NCI-H128 (cell line): ENCODE measurements around the gene COMMD1.
"Not testable (repeated sequence)": the region's sequence is repeated elsewhere in the genome, so short reads cannot be mapped to it uniquely, and the experiment has no call there.

Source experiments
- DNase-seq: peaks from one replicate; lab custom pipeline; 2025; ENCODE audit not compliant: unreplicated experiment; lab: John Stamatoyannopoulos, UW

COMMD1 gene

DNA sequence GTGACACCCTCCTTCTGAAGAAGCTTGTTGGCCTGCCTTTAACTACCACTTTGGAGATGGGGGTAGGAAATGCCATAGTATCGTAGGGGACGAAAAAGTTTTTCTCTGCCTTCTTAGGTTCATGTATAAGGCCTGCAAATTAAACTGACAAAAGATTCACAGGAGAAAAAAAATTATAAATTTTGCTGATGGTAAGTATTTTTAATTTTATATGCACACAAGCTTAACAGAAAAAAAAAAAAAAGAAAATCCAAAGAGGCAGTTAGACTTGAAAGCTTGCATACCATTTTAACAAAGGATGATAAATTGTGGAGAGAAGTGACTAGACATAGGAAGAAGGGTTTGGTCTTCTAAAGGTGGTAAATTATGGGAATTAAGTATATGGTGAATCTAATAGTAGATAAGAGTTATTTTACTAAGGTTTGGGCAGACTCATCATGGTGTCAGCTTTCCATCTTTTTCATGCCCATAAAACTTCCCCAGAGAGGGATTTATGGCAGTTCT is 227.9 kb downstream of the COMMD1 start:
- DNase-seq, result no peak

DNA sequence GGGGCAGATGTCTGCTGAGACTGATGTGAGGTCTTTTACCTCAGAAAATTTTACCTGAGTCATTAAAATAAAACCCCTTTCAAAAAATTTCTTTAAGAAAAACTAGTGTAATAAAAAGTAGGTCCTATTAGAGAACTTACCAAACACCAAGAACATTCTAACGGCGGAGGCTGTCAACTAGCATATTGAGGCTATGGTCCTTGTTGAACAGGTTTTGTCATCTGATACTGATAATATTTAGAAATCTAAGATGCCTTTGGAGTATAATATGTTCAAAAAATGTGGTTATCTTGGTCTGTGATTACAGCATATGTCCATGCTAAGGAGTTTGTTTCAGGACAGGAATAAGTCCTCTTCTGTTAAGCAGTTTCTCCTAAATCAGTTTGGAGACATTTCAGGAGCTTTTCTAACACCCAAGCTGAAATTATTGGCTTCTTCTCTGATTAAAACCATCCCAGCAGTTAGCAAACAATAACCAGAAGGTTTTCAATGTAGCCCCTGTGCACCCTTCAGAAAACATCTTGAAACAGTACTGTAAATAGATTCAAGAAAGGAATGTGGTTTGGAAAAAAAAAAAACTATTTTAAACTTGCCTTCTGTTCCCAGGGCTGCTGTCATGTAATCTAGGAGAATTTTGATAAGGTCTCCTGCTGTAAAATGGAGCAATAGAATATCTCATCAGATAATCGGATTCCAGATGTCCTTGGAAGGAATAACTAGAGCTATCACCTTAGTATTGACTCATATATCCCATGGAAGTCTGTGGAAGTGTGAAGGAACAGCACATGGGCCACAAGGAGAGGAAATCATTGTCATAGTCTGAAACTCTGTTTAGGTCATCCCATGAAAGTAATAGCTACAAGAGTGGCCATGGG is 231.7 kb downstream of the COMMD1 start:
- DNase-seq, result no peak

DNA sequence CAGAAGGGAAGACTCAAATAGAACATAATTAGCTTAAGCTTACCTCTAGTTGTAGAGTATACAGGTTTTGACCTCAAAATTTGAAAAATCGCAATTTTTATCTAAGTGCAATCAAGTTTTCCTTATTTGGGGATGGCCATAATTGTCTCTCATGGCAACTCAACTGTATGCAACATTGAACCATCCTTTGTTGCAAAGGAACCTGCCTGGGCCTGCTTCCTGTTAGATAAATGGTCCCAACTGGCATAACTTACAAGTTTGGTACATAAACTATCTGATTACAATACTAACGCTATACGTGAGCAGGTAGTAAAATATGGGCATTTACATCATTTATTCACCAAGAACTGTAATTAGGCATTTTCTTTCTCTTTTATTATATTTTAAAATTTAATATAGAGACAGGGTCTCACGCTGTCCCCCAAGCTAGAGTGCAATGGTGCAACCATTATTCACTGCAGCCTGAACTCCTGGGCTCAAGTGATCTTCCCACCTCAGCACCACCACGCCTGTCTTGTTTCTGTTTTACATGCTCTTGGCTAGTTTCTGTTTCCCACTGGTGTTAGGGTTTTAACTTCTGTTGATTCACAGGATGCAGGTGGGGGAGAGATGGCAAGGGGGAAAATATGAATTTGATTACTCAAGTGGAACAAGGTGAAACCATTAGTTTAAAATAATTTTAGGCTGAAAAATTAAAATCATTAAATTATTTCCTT is 235.1 kb downstream of the COMMD1 start:
- no peak for DNase-seq

DNA sequence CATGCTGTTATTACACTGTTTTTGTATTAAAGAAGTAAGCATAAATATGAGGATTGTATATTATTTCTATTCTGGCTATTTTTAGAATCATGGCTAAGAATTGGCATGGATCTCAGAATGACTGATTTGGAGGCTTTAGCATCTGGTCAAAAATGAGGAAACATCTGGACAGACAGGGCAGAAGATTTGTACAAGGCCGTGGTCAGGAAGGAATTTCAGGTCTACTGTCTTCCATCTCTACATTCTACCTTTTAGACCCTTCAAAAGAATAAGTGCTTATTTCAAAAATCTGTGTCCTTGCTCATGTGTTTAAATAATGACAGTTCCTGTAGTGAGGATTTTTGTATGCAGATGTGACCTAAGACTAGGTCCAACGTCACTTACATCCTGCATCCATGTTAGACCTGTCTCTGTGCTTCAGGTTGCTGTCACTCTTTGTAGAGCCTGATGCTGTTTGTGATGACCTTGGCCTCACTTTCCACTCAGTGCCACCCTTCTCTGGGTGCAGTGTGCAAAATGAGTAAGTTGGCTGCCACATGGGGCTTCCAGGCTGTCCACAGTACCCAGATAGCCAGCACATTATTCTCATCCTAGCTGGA is 235.8 kb downstream of the COMMD1 start:
- no peak for DNase-seq

DNA sequence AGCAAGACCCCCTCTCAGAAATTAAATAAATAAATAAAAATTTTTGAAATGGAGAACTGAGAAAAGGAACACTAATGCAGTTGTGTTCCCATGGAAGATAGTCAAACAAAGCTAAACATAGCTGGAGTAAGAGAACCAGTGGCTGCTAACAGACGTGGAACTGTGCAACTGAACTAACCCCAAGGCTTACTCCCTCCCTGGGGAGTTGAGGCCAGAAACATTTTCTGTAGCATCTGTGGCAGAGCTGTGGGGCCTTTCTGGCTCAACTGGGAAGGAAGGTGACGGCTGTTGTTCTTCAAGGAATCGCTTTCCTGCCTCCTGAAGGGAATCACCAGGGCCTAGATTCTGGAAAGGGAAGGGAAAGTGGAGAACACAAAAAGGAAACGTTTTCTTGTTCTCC is 236.6 kb downstream of the COMMD1 start:
- no peak for DNase-seq

DNA sequence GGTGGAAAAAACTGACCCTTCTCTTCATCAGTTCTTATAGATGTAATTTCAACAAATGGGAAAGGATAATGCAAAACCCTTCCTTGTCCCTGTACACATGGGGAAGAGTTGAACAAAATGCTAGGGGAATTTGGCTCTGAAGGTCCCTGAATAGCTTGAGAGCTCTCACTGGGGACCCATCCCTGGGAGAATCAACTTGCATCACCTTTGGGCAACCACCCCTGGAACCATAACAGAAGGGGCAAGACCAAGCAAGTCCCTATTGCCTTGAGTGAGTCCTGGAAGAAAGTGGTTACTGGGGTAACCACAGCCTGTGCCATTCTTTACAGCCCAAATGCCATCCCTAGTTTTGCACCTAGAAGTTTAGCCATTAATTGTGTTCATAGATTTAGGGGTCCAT is 238.2 kb downstream of the COMMD1 start:
- no peak for DNase-seq

DNA sequence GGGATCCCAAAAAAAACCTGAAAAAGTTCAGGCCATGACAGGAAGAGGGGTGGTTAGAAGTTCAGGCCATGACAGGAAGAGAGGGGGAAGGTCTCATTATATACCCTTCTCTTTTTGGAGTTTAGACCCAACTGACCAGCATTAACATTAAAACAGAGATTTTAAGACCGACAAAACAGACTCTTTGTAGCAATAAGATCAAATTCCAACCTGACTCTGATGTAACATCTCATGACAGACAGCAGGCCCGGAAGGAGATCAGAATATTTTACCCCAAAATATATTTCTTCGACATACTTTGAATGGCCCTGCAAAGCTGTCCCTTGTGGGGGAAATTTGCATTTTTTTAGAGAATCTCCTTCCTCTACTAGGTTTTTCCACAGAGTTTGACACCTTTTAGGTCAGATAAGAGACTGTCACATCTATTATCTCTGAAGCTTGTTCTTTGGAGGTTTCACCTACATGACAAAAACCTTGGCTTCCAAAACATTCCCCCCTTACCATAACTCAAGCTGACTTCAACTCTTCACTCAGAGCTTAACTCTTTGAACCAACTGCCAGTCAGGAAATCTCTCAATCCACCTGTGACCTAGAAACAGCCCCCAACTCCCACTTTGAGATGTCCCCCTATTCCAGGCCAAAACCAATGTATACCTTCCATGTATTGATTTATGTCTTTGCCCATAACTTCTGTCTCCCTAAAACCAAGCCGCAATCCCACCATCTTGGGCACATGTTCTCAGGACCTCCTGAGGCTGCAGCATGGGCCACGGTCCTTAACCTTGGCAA is 239.4 kb downstream of the COMMD1 start:
- DNase-seq, result no peak

DNA sequence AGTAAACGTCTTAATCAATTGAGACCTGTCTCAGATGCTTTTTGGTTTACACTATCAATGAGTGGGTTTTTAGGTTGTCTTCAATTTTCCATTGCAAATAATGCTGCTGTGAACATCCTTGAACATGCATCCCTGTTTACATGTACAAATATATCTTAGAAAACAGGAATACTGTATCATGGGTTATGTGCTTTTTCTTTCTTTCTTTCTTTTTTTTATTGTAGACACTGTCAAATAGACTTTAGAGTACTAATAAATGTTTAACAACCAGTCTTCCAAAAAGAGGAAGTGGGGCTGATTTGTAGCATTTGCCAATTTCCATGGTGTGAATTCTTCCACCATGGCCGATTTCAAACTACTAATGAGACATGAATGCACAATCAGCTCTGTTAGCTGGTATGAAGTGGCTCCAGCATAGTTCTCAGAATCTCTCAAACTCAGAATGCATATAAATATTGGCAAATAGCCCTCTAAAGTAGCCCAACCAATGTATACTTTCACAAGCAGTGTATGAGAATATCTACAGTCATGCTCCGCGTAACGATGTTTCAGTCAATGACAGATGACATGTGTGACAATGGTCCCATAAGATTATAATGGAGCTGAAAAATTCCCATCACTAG is 240.1 kb downstream of the COMMD1 start:
- DNase-seq, result no peak

DNA sequence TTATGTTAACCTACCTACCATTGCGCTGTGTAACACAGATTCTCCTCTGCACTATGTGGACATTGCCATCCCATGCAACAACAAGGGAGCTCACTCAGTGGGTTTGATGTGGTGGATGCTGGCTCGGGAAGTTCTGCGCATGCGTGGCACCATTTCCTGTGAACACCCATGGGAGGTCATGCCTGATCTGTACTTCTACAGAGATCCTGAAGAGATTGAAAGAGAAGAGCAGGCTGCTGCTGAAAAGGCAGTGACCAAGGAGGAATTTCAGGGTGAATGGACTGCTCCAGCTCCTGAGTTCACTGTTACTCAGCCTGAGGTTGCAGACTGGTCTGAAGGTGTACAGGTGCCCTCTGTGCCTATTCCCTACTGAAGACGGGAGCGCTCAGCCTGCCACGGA is 241.3 kb downstream of the COMMD1 start:
- DNase-seq, result not testable (repeated sequence)

DNA sequence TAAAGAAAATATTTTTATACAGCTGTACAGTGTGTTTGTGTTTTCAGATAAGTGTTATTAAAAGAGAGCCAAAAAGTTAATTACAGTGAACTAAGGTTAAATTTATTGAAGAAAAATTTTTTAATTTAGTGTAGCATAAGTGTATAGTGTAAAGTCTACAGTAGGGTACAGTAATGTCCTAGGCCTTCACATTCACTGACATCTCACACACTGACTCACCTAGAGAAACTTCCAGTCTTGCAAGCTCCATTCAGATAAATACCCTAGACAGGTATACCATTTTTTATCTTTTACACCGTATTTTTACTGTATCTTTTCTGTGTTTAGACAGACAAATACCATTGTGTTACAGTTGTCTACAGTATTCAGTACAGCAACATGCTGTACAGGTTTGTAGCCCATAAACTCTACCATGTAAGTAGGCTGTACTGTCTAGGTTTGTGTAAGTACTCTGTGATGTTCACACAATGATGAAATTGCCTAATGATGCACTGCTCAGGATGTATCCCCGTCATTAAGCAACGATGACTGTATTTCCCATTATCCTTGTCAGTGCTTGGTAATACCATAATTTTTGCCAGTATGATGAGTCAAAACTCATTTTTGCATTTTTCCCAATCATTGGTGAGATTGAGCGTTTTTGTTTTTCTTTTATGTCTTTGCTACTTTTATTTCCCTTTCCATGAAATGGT is 242.3 kb downstream of the COMMD1 start:
- DNase-seq, result no peak

DNA sequence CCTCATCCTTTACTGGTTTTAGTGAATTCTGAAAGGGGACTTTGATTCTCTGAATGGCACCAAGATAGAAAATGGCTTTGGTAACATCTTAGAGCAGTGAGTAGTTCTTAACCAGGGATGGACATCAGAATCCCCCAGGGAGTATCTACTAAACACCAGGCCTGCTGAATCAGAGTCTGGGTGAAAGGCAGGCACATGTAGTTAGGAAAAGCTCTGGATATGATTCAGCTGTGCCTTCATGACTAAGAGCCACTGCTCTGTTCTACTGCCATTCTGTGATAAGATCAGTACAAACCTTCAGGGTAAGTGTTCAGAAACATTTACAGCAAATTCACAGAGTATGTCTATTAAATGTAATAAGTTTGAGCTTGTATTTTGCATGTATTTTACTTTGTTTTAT is 244.2 kb downstream of the COMMD1 start:
- no peak for DNase-seq

DNA sequence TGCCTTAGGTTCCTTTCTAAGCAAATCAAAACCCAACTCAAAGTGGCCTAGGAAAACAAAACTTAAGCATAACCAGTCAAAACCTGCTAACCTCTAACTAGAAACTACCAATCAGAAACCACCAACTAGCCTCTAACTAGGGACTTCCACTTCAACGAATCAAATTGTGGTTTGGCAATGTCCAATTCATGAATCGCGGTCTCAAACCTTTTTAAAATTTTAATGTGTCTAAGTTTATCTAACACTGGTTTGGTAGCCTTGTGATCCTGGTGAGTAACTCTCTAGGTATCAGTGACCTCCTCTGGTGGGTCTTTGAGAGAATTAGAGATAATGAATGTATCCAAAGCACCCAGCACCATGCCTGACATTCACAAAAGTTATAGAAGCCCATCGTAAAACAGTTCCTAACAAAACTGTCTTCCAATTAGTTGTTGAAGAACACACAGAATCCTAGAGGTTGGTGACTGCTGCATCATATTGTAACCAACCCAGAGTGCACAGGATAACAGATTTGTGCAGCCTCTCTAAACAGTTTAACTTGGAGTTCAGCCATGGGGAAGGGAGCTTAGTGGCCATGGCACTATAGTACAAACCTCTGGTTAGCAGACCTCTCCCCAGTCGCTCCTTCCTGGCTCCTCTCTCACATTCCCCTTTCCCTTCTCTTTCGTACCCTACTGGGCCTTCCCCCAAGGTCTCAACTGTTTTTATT is 245.3 kb downstream of the COMMD1 start:
- no peak for DNase-seq

DNA sequence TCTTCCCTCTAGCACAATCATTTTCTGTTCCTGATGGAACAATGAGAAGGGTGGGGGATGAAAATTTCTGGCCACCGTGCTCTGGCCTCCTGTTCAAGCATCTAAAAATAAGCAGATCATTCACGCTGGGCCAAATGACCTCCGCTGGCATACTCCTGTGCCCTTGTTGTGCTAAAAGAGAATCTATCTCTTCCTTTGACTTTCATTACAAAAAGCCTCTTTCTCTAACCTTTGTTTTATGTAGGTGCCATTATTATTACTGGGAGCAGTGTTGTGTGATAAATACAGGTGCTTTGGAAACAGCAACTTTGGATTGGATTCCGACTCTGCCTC is 245.8 kb downstream of the COMMD1 start:
- DNase-seq, result no peak

DNA sequence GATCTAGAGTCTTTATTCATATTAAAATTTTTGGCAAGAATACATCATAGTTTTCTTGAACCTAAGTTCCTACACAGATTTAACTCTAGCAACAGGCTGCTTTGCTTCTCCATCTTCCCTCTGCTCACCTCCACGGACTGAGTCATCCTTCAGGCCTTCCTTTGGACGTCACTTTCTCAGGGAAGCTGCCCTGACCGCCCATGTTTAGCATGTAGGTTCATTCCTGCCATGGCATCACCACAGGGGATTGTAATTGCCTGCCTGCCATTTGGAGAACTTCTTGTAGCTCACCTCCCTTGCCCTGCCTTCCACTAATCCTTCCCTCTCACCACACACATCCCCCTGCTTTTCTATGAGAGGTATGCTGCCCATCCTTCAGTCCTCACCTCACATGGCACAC is 246.5 kb downstream of the COMMD1 start:
- DNase-seq, result no peak

DNA sequence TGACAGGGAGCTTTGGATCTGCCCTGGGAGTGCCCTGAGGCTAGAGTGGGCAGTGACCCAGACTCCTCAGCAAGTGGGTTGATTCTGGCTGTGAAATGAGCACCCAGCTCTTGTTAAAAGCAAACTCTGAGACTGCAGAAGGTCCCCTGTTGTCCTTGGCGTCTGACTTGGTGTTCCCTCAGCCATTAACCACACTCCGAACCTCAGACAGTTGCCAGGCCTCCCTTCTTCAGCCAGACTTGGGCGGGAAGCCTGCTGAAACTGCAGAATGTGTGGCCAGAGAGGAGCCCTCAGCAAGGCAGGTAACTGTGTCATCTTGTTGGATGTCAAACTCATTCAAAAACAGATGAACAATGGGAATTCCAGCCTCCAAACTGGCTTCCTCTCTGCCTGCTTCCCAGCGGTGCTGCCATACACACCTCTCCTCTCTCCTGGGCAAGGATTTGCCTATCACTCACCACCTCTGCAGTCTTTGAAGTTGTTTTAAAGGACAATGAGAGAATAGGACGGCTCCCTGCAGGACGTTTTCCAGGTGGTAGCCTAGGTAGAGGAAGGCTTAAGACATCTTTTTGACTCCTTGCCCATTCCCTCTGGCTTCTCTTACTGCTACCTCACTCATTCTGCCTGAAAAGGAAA is 251.5 kb downstream of the COMMD1 start:
- no peak for DNase-seq

DNA sequence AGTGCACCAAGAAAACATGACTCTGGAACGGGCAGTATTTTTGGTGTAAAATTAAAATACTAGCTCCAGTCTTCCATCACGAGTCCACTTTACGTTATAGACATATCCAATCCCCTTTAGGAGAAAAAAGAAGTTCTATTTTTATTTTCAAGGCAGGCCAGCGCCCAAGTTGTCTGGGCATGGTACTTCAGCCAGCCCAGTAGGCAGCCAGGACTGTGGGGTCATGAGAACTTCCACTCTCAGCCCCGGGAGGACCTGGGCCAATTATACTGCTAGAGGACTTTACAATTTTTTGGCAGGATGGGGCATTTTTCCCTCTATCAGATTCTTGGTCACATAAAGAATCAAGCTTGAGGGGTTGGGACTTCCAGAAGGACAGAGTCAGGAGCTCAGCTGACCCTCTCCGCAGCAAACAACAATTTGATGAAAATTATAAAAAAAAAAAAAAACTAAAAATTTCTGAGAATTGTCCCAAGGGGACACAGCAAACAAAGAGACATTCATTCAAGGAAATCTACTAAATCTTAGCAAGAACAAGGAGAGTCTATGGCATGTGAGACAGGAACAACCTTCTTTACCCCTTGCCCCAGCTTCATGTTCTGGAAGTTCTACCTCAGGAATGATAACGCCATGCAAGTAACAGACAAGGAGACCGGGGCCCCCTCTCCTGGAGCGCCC is 253.1 kb downstream of the COMMD1 start:
- no peak for DNase-seq

DNA sequence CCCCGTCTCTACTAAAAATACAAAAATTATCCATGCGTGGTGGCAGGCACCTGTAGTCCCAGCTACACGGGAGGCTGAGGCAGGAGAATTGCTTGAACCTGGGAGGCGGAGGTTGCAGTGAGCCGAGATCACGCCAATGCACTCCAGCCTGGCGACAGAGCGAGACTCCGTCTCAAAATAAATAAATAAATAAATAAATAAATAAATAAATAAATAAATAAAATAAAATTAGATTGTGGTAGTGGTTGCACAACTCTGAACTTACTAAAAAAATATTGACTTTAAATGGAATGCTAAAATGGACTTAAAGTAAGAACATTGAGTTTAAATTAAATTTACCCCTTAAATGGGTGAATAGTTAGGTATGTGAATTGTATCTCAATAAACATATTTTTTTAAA is 255.2 kb downstream of the COMMD1 start:
- not testable (repeated sequence) for DNase-seq

DNA sequence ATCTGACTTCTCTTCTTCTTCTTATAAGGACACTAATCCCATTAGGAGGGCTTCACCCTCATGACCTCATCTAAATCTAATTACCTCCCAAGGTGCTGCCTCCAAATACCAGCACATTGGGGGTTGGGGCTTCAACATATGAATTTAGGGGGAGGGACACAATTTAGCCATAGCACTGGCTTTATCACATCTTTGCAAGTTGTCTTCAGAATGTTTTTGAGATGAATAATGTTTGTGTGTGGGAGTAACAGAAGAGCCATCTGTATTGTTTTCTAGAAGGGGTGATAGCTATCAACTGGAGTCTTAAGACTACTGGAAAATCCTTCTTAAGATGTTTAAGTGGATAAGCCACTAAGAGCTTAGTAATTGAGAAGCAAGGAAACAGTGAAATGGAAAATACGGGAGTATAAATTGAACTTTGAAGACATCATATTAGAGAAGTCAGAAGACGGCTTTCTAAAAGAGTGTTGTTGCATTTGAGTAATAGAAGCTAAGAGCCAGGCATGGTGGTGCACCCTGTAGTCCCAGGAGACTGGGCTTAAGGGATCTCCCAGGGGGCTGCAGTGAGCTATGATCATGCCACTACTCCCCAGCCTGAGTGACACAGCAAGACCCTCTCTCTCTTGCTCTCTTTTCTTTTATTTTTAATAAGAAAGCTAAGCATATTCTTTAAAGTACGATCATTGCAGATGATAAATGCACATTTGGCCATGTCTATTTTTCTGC is 257.8 kb downstream of the COMMD1 start:
- no peak for DNase-seq
